Measurements from ENCODE around the gene GATAD2B.
"Not testable (repeated sequence)": the region's sequence is repeated elsewhere in the genome, so short reads cannot be mapped to it uniquely, and the experiment has no call there.

GATAD2B gene

DNA sequence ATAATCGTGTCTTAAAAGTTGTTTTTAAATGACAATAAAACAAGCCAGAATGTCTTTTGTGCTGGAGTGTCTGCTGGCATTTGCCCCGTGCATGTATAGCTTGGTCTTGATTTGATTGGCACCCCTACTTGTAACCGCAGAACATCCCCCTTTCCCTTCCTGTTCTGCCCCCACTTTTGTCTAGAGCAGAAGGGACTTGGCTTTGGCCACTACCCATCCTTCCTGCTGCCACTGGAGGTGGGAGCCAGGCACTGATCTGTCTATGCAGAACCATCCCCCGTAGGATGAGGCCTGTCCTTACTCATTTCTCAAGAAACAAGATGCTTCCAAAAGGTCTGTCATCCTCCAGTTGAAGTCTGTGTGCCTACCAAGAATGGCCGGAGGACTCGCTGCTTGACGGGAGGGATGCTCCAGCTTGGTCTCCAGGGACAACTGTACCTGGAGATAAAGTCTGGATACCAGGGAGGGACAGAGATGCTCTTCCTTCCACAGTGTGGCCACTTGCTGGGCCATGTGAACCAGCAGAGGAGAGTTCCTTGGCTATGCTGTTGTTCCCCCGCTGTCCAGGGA, 148.7 kb downstream of the GATAD2B start:
- Histone ChIP-seq H3K36me3 (ENCODE audit: control insufficient read depth, insufficient read depth, low read length) (peaks cover 14% of the 10 kb centered on the region), H3K4me1 (ENCODE audit: control insufficient read depth, insufficient read depth, low read length) (peaks cover 4% of the 10 kb centered on the region), H3K4me3 (ENCODE audit: insufficient read depth, low read depth, low read length) (no peak overlapping the region), H3K27me3 (ENCODE audit: control insufficient read depth, insufficient read depth, low read length, poor library complexity, severe bottlenecking) (peaks cover 15% of the 10 kb centered on the region), H3K9me3 (ENCODE audit: control insufficient read depth, low read length) (no peaks in the 10 kb centered on the region), H3K27ac (ENCODE audit: insufficient read depth, low read depth, low read length, poor library complexity, severe bottlenecking) (no peak overlapping the region)
- 93 to 94% methylated on average over 8 of the region's 8 CpGs for WGBS, 2 experiments

DNA sequence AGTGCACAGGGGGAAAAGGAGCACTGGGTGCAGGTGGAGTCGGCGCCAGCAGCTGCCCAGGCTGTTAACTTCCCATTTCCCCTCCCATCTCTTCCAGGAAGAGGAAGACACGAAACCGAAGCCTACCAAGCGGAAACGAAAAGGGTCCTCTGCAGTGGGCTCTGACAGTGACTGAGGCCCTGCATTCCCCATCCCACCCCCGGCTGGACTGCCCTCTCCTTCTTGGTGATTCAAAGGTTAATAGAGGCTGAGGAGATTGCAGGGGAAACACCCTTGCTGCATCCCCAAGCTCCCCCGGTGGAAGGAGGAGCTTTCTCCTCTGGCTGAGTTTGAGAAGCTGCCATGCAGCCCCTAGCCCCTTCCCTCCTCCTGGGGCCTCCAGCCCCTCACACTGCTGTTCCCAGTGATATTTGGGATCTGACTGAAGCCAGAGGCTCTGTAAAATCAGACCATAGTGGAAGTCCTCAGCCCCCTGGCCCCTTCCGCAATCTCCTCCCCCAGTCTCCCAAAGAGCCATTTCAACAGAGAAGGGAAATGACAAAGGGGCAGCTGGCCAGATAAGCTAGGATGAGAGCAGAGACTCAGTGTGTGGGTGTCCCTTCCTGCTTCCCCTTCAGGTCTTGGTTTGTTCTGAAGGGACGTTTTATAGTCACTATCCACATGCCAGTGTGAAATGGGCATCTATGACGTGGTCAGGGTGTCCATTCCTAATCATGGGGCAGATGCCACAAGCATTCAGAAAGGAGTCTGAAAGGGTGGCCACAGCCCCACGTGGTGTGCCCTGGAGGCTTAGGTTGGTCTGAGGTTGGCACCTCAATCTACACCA, 149.5 kb downstream of the GATAD2B start:
- peaks cover 15% of the 10 kb centered on the region for H3K27me3 ChIP-seq (ENCODE audit: control insufficient read depth, insufficient read depth, low read length, poor library complexity, severe bottlenecking)
- H3K36me3 ChIP-seq (ENCODE audit: control insufficient read depth, insufficient read depth, low read length) = peaks cover 20% of the 10 kb centered on the region
- H3K4me3 ChIP-seq (ENCODE audit: insufficient read depth, low read depth, low read length) = no peak overlapping the region
- H3K9me3 ChIP-seq (ENCODE audit: control insufficient read depth, low read length) = no peaks in the 10 kb centered on the region
- no peak overlapping the region for H3K27ac ChIP-seq (ENCODE audit: insufficient read depth, low read depth, low read length, poor library complexity, severe bottlenecking)
- H3K4me1 ChIP-seq (ENCODE audit: control insufficient read depth, insufficient read depth, low read length) = peaks cover 4% of the 10 kb centered on the region
- 86 to 89% methylated on average over 12 of the region's 12 CpGs for WGBS, 2 experiments

GRCh38 chr1:153771841-153772593, 150.8 kb downstream of the GATAD2B start:
- Histone ChIP-seq H3K4me1 (ENCODE audit: control insufficient read depth, insufficient read depth, low read length) (peaks cover 4% of the 10 kb centered on the region), H3K4me3 (ENCODE audit: insufficient read depth, low read depth, low read length) (no peak overlapping the region), H3K27ac (ENCODE audit: insufficient read depth, low read depth, low read length, poor library complexity, severe bottlenecking) (no peak overlapping the region), H3K9me3 (ENCODE audit: control insufficient read depth, low read length) (no peaks in the 10 kb centered on the region), H3K27me3 (ENCODE audit: control insufficient read depth, insufficient read depth, low read length, poor library complexity, severe bottlenecking) (peaks cover 15% of the 10 kb centered on the region), H3K36me3 (ENCODE audit: control insufficient read depth, insufficient read depth, low read length) (peaks cover 31% of the 10 kb centered on the region)
- 81 to 83% methylated on average over 21 of the region's 21 CpGs for WGBS, 2 experiments

DNA sequence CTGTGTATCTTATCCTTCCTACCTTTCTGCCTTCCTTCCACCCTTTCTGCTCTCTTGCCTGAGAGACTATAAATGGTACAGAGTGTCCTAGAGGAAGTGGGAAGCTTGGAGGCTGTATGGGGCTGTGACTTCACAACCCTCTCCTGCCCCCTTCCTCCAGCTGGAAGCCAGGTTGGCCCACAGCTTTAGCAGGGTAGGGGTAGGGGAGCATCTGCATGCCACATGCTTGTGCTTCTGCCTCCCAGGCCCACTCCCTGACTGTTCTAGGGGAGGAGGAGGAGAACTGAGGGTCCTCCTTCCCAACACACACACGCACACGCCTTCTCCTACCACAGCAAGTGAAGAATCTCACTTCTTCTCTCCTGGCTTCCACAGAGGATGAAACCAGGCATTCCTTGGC, 151.5 kb downstream of the GATAD2B start:
- H3K9me3 ChIP-seq (ENCODE audit: control insufficient read depth, low read length) = no peaks in the 10 kb centered on the region
- no CpG with 5 or more reads among the region's 2 CpGs for WGBS, 2 experiments

DNA sequence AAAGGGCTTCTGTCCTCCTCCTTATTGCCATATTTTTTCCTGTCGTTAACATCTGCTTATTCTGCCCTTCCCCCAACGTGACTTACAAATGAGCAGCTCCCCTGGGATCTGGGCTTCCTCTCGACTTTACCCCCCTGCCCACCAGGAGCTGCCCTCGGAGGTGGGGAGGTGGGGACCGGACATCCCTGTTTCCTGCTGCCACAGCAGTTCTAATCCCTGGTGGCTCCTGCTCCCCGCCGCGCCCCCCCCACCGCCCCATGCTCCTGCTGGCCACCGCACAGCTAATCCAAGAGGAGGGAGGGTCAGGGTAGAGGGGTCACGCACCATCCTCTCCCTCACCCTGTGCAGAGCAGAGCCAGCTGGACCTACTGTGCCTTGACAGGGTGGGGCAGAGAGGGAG, 152.0 kb downstream of the GATAD2B start:
- H3K36me3 ChIP-seq (ENCODE audit: control insufficient read depth, insufficient read depth, low read length) = peaks cover 34% of the 10 kb centered on the region
- H3K4me3 ChIP-seq (ENCODE audit: insufficient read depth, low read depth, low read length) = no peak overlapping the region
- 80% methylated on average over 11 of the region's 11 CpGs for WGBS, 2 experiments
- H3K9me3 ChIP-seq (ENCODE audit: control insufficient read depth, low read length) = no peaks in the 10 kb centered on the region
- peaks cover 9% of the 10 kb centered on the region for H3K27me3 ChIP-seq (ENCODE audit: control insufficient read depth, insufficient read depth, low read length, poor library complexity, severe bottlenecking)
- H3K4me1 ChIP-seq (ENCODE audit: control insufficient read depth, insufficient read depth, low read length) = peaks cover 4% of the 10 kb centered on the region
- H3K27ac ChIP-seq (ENCODE audit: insufficient read depth, low read depth, low read length, poor library complexity, severe bottlenecking) = no peak overlapping the region

More for the DNA sequence above, 151.5 kb downstream of the GATAD2B start:
- Histone ChIP-seq H3K4me3 (ENCODE audit: insufficient read depth, low read depth, low read length) (no peak overlapping the region), H3K27me3 (ENCODE audit: control insufficient read depth, insufficient read depth, low read length, poor library complexity, severe bottlenecking) (peaks cover 13% of the 10 kb centered on the region), H3K4me1 (ENCODE audit: control insufficient read depth, insufficient read depth, low read length) (peaks cover 4% of the 10 kb centered on the region), H3K27ac (ENCODE audit: insufficient read depth, low read depth, low read length, poor library complexity, severe bottlenecking) (no peak overlapping the region), H3K36me3 (ENCODE audit: control insufficient read depth, insufficient read depth, low read length) (peaks cover 34% of the 10 kb centered on the region)

- H3K27me3 ChIP-seq (ENCODE audit: control insufficient read depth, insufficient read depth, low read length, poor library complexity, severe bottlenecking) = no peaks in the 10 kb centered on the region
- peaks cover 44% of the 10 kb centered on the region for H3K36me3 ChIP-seq (ENCODE audit: control insufficient read depth, insufficient read depth, low read length)
- no peaks in the 10 kb centered on the region for H3K4me1 ChIP-seq (ENCODE audit: control insufficient read depth, insufficient read depth, low read length)
- H3K4me3 ChIP-seq (ENCODE audit: insufficient read depth, low read depth, low read length) = no peak overlapping the region
- H3K27ac ChIP-seq (ENCODE audit: insufficient read depth, low read depth, low read length, poor library complexity, severe bottlenecking) = no peak overlapping the region
- no peaks in the 10 kb centered on the region for H3K9me3 ChIP-seq (ENCODE audit: control insufficient read depth, low read length)
- 91 to 93% methylated on average over 3 of the region's 3 CpGs for WGBS, 2 experiments
Observed at GRCh38 chr1:153769221-153769620, 153.6 kb downstream of the GATAD2B start.

- 94% methylated on average over 4 of the region's 4 CpGs for WGBS, 2 experiments
- peaks cover 44% of the 10 kb centered on the region for H3K36me3 ChIP-seq (ENCODE audit: control insufficient read depth, insufficient read depth, low read length)
- no peaks in the 10 kb centered on the region for H3K9me3 ChIP-seq (ENCODE audit: control insufficient read depth, low read length)
- H3K4me1 ChIP-seq (ENCODE audit: control insufficient read depth, insufficient read depth, low read length) = no peaks in the 10 kb centered on the region
- H3K27ac ChIP-seq (ENCODE audit: insufficient read depth, low read depth, low read length, poor library complexity, severe bottlenecking) = no peak overlapping the region
- no peak overlapping the region for H3K4me3 ChIP-seq (ENCODE audit: insufficient read depth, low read depth, low read length)
- no peaks in the 10 kb centered on the region for H3K27me3 ChIP-seq (ENCODE audit: control insufficient read depth, insufficient read depth, low read length, poor library complexity, severe bottlenecking)
Observed at GRCh38 chr1:153768316-153769181, 154.2 kb downstream of the GATAD2B start.

DNA sequence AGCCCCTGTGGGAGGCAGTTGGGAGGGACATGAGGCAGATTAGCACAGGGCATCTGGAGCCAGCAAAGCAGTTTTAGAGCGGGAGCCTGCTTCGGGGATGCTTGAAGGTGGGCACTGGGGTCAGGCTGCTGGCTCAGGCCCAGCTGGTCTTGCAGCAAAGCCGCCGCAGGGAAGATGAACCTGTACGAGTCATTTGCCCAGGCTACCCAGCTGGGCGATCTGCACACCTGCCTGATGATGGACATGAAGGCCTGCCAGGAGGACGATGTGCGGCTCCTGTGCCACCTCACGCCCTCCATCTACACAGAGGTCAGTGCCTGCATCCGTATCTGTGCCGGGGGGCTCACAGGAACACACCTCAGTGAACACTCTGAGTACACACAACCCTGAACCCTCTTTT, 155.3 kb downstream of the GATAD2B start:
- Histone ChIP-seq H3K27ac (ENCODE audit: insufficient read depth, low read depth, low read length, poor library complexity, severe bottlenecking) (no peak overlapping the region), H3K36me3 (ENCODE audit: control insufficient read depth, insufficient read depth, low read length) (peaks cover 35% of the 10 kb centered on the region), H3K4me1 (ENCODE audit: control insufficient read depth, insufficient read depth, low read length) (no peaks in the 10 kb centered on the region), H3K4me3 (ENCODE audit: insufficient read depth, low read depth, low read length) (no peak overlapping the region), H3K9me3 (ENCODE audit: control insufficient read depth, low read length) (no peaks in the 10 kb centered on the region), H3K27me3 (ENCODE audit: control insufficient read depth, insufficient read depth, low read length, poor library complexity, severe bottlenecking) (no peaks in the 10 kb centered on the region)
- WGBS, 2 experiments = 96 to 97% methylated on average over 11 of the region's 11 CpGs

DNA sequence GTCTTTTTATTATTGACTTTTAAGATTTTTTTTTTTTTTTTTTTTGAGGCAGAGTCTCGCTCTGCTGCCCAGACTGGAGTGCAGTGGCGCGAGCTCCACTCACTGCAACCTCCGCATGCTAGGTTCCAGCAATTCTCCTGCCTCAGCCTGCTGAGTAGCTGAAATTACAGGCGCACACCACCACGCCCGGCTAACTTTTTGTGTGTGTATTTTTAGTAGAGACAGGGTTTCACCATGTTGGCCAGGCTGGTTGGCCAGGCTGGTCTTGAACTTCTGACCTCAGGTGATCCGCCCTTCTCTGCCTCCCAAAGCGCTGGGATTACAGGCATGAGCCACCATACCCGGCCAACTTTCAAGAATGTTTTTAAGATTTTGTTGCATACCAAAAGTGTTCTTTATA, 156.1 kb downstream of the GATAD2B start:
- not testable (repeated sequence) for H3K27me3 ChIP-seq (ENCODE audit: control insufficient read depth, insufficient read depth, low read length, poor library complexity, severe bottlenecking); H3K4me3 ChIP-seq (ENCODE audit: insufficient read depth, low read depth, low read length); H3K9me3 ChIP-seq (ENCODE audit: control insufficient read depth, low read length); H3K4me1 ChIP-seq (ENCODE audit: control insufficient read depth, insufficient read depth, low read length); H3K27ac ChIP-seq (ENCODE audit: insufficient read depth, low read depth, low read length, poor library complexity, severe bottlenecking)
- peaks cover 40% of the 10 kb centered on the region for H3K36me3 ChIP-seq (ENCODE audit: control insufficient read depth, insufficient read depth, low read length)
- 95 to 96% methylated on average over 10 of the region's 10 CpGs for WGBS, 2 experiments
